Vagina (tissue), 2 donors: ENCODE data around the gene UGT2A2. TPM values are rescaled to one million over a fixed set of nuclear protein-coding genes. Genes with fewer than 3 reads are reported as not detected.

Experiments used
- DNase-seq, 2 donors: peaks; one replicate each; pipeline ENCODE4 v3.0.0-alpha.2; 2017; ENCODE audit errors: extremely low spot score in 2 of 2
- H3K27ac ChIP-seq: fragments of 200-600 bp; sonication (generic); one replicate; pipeline ENCODE4 v1.5.1; 2019
- H3K27me3 ChIP-seq: fragments of 200-600 bp; sonication (generic); one replicate; pipeline ENCODE4 v1.5.1; 2019
- H3K36me3 ChIP-seq, 2 donors: fragments of 200-600 bp; sonication (generic); one replicate each; pipeline ENCODE4 v1.5.1; 2017 to 2019
- H3K4me1 ChIP-seq: fragments of 200-600 bp; sonication (generic); one replicate; pipeline ENCODE4 v1.5.1; 2019
- H3K4me3 ChIP-seq, 2 donors: fragments of 200-600 bp; sonication (generic); 1 replicate in 1 of 2; 2 replicates in 1 of 2; pipeline ENCODE4 v1.5.1; 2016 to 2019
- H3K9me3 ChIP-seq: fragments of 200-600 bp; sonication (generic); one replicate; pipeline ENCODE4 v1.5.1; 2019
- CTCF ChIP-seq, 3 experiments: fragments of 450-650 bp in 2 of 3; fragments of 200-600 bp in 1 of 3; sonication (generic) in 1 of 3; IDR thresholded peaks; one replicate each; pipeline ENCODE4 v1.5.1; 2017 to 2019; ENCODE audit warnings: antibody characterized with exemption in 3 of 3, mild to moderate bottlenecking in 2 of 3, moderate library complexity in 2 of 3
- POLR2A ChIP-seq, 2 donors: fragments of 450-650 bp; IDR thresholded peaks; one replicate each; pipeline ENCODE4 v1.6.1; 2017; ENCODE audit warnings: antibody characterized with exemption in 2 of 2, mild to moderate bottlenecking in 2 of 2, moderate library complexity in 2 of 2
- POLR2AphosphoS5 ChIP-seq, 2 donors: sonication (generic); formaldehyde crosslinking; IDR thresholded peaks; one replicate each; pipeline ENCODE4 v1.9.0; 2017; ENCODE audit warnings: antibody characterized with exemption in 2 of 2, mild to moderate bottlenecking in 2 of 2, low read depth in 1 of 2; ENCODE audit not compliant: insufficient read depth in 1 of 2
- intact Hi-C: fragments of 100-400 bp; cut with DNase I; formaldehyde crosslinking; loops from one replicate; pipeline ENCODE4 v1.15.1; 2023
- small RNA-seq: library from RNA; depleted of rRNA; stranded (forward); fragments of <200 nt; gene quantifications from one replicate; pipeline ENCODE3, GENCODE V24; 2016
- total RNA-seq: library from RNA; depleted of rRNA; stranded (reverse); fragments of >200 nt; gene quantifications from one replicate; pipeline ENCODE4 v1.2.3, GENCODE V29; 2016

The UGT2A2 gene
- total RNA-seq, 1 donor from 2014 or later = not detected

DNA sequence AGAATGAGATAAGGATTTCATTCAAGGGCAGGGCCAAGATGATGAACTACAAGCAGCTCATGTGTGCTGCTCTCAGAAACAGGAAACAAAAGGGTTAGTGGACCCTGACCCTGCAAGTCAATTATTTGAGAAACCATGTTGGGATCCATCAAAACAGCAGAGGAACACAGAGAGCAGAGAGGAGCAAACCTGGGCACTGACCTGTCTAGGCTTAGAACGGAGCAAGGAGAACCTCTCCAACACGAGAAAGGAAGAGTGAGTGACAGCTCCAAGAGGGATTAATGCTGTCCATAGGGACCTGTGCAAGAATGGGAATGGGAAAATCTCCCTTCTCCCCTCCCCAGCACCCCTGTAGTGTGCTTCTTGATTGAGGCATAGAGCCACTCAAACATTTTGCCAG is 89.8 kb downstream of the UGT2A2 start:
- no peaks in the 10 kb centered on the region for H3K27me3 ChIP-seq
- no peak for DNase-seq
- TF ChIP-seq POLR2AphosphoS5 (IDR thresholded peaks at IDR 0.05; ENCODE audit: insufficient read depth in 1 of 2, low read depth in 1 of 2) (no peak), CTCF (IDR thresholded peaks at IDR 0.05) (no peak), POLR2A (IDR thresholded peaks at IDR 0.05) (no peak)
- no peaks in the 10 kb centered on the region for H3K36me3 ChIP-seq
- no peaks in the 10 kb centered on the region for H3K9me3 ChIP-seq
- intact Hi-C loops = no loop called here
- H3K4me3 ChIP-seq = no peak overlapping the region
- no peak overlapping the region for H3K27ac ChIP-seq
- no peaks in the 10 kb centered on the region for H3K4me1 ChIP-seq

DNA sequence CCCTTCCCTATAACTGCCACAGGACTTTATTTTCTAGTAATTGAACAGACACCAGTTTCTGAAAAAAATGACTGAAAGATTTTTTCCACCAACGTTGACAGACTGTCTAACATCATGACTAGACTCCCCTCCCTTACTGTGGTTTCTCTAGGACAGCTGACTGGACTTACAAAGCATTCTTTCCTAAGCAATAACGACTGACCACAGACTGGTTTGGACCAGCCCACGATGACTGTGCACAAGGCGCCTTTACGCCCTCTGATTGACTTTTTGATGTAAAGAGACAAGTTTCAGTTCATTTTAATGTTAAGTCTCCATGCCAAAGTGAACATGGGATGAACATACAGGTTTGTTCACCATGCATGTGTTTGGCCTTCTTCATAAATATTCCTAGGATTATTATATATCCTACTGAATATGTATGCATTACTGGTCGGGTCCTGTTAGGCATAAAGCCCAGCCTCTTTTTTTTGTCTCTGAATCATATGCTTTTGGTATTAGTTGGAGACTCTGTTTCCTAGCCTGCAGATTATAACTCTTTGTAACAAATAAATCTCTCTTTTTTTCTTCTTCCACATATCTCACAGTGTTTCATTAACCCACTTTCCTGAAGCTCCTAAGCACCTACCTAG is 93.2 kb downstream of the UGT2A2 start:
- TF ChIP-seq CTCF (IDR thresholded peaks at IDR 0.05) = no peak
- TF ChIP-seq POLR2A (IDR thresholded peaks at IDR 0.05) = no peak
- TF ChIP-seq POLR2AphosphoS5 (IDR thresholded peaks at IDR 0.05; ENCODE audit: insufficient read depth in 1 of 2, low read depth in 1 of 2) = no peak
- Histone ChIP-seq H3K27ac (no peak overlapping the region), H3K9me3 (no peaks in the 10 kb centered on the region), H3K4me1 (no peaks in the 10 kb centered on the region), H3K27me3 (no peaks in the 10 kb centered on the region), H3K36me3 (no peaks in the 10 kb centered on the region), H3K4me3 (no peak overlapping the region)
- DNase-seq = no peak
- intact Hi-C loops = no loop called here

Small RNA genes lying within 50 kb of the gene (small RNA-seq; reads per million reads assigned to genes)
- not detected for gene UGT2A2

Other genes starting within 250 kb of the UGT2A2 start
- gene UGT2B4, start 143.7 kb downstream of the UGT2A2 start, total RNA-seq = not detected
- not detected for gene UGT2A1, start 13.6 kb upstream of the UGT2A2 start, total RNA-seq
- gene SULT1B1, start 121.0 kb upstream of the UGT2A2 start, total RNA-seq = 1.7 TPM
- gene SULT1E1, start 220.5 kb upstream of the UGT2A2 start, total RNA-seq = 114 TPM